GM12865 (cell line): ENCODE results near the gene SERINC3.
A peak's percentile ranks its signal among the peaks of the same experiment; 100 is the strongest.

Source experiments
- DNase-seq: peaks from one replicate; pipeline ENCODE4 v3.0.0; 2010; ENCODE audit warnings: low read depth
- H3K4me3 ChIP-seq: 2 replicates; pipeline ENCODE4 v1.5.1; 2011; ENCODE audit warnings: mild to moderate bottlenecking, low read depth, low read length, control low read depth
- CTCF ChIP-seq: IDR thresholded peaks from 2 replicates; pipeline ENCODE4 v1.5.1; 2011; ENCODE audit warnings: low read length, control low read depth, low read depth, inconsistent platforms; ENCODE audit not compliant: insufficient read depth; ENCODE audit errors: missing control alignments

SERINC3 gene

DNA sequence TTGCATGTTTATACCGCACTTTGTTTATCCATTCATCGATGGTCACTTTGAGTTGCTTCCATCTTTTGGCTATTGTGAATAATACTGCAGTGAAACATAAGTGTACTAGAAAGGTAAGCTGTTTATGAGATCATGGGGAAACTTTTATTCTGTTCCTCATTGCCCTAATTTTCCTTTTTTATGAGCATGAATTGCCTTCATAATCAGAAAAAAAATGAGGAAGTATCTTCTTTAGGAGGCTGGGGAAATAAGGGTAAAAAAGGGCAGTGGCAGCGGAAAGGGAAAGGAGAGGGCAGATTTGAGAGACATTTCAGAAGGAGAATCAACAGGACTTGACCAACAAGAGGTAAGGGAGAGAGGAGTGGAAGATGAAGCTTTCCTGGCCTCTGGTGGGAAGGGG, 14.3 kb upstream of the SERINC3 start:
- no peak overlapping the region for H3K4me3 ChIP-seq
- TF ChIP-seq CTCF = no peak
- no peak for DNase-seq

DNA sequence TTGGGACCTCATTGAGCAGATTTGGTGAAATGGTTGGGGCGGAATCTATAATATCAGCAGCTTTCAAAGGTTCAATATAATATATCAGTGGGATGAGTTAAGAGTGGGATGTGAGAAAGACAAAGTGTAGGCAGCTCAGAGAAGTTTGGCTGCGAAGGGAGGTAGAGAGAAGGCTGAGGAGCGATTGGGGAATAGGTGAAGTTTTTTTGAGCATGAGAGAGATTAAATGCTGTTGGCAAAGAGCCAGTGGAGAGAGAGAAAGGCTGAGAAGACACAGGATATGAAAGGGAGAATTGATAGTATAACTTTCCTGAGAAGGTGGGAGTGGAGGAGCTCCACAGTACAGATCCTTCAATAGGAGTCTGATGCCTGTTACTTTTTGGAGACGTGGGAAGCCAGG, 12.1 kb upstream of the SERINC3 start:
- TF ChIP-seq CTCF = no peak
- DNase-seq = no peak
- H3K4me3 ChIP-seq = no peak overlapping the region

- no peak overlapping the region for H3K4me3 ChIP-seq
- no peak for DNase-seq
- no peak for TF ChIP-seq CTCF
These were observed 11.1 kb upstream of the SERINC3 start for GRCh38 chr20:44532981-44533331.

DNA sequence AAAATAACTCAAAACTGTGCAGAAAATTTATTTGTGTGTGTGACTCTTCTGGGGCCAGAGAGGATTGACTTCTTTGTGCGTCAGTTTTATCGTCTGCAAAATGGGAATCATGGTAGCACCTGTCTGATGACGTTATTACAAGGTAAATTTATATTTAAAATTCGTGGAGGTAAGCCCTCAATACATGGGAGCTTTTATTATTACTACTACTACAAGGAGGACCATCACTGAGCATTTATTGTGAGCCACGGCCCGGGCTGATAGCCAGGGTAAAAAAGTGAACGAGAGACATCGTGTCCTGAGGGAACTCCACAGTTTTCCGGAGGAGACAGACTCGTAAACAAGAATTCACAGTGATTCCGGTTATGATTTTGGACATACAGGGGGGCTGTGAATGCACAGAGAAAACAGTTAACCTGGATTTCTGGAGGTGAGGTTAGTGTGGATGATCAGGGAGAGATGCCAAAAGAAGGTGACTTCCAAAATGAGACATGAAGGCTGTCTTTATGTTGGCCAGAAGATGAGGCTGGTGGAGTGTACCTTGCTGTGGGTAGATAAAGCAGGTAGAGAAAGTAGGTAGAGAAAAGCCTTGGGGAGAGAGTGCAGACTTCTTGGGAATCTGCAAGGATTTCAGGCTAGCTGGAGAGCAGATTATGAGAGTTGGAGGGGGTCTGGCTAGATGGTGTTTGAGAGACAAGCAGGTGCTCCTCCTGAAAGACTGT, 10.6 kb upstream of the SERINC3 start:
- no peak for DNase-seq
- no peak for TF ChIP-seq CTCF
- peak overlapping the region; percentile 87 for H3K4me3 ChIP-seq

DNA sequence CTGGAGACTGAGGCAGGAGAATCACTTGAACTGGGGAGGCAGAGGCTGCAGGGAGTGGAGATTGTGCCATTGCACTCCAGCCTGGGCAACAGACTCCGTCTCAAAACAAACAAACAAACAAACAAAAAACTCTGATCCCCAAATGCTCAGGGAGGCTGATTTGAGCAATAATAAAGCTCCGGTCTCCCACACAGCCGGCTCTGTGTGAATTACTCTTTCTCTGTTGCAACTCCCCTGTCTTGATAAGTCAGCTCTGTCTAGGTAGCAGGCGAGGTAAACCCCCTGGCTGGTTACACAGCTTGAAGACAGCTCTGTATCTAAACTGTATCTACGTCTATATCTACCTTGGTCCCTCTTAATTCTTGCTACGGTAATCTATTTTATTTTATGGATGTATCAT, 6.4 kb upstream of the SERINC3 start:
- no peak for DNase-seq
- H3K4me3 ChIP-seq = no peak overlapping the region
- TF ChIP-seq CTCF = no peak

DNA sequence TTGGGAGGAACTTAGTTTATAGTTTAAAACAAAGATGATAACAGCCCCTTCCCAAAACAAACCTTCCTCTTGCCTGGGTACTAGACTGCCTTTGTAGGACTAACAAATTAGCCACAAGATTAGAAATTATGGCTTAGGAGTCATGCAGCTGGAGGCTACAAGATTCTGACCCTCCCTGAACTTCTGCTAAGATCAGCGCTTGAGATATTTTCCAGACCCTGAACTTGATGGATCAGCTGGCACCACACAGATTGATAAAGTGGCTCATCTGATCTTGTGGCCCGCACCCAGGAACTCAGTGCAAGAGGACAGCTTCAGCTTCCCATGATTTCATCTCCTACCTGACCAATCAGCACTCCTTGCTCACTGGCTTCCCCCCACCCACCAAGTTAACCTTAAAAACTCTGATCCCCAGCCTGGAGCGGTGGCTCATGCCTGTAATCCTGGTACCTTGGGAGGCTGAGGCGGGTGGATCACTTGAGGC, 5.9 kb upstream of the SERINC3 start:
- DNase-seq = no peak
- H3K4me3 ChIP-seq = no peak overlapping the region
- TF ChIP-seq CTCF = no peak

GRCh38 chr20:44526129-44526528, 4.3 kb upstream of the SERINC3 start:
- TF ChIP-seq CTCF = no peak
- DNase-seq = no peak
- no peak overlapping the region for H3K4me3 ChIP-seq
